Measurements from ENCODE around the gene RGS4. TPM values are rescaled to one million over a fixed set of nuclear protein-coding genes. Genes with fewer than 3 reads are reported as not detected.

The RGS4 gene
- total and polyA plus RNA-seq, 2 experiments from 2014 or later = 0.32 to 0.38 TPM

DNA sequence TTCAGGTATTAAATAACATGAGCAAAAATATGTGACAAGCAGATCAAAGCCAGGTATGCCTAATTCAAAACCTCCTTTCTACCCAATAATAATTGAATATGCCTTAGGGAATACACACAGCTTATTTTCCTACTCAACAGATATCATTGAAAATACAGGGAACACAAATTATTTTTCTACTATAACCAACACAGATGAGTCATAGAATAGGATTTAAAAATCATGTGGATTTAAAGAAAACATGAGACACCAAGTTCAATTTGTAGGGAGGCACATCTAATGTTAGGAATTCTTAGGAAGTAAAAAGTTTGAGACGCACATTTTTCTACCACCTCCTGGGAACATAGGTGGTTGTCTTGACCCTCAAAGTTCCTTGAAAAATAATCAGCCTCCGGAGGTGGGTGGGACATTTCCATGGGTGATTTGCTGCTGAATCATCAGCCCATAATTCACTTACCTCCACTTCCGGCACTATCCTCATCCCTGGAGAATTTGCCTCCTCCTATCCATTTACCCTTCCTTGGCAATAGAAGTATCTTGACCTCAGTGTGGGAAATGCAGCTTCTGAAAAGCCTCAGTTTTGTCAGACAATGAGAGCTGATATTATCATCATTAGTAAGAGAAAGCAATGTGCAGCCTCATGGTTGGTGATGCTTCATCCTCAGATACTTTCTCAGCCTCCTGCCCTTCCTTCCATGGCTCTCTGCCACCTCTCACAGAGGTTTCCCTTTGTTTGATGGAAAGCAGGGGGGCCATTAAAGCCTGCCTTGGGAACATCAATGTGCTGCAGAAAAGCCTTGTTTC is 33.5 kb upstream of the RGS4 start:
- ATAC-seq (no peak), DNase-seq (ENCODE audit: low spot score) (no peak)
- no peaks in the 10 kb centered on the region for H4K20me1 ChIP-seq (replicated peaks; ENCODE audit: insufficient read depth)
- no peaks in the 10 kb centered on the region for H3K27me3 ChIP-seq (ENCODE audit: insufficient read depth)
- H3K27ac Mint-ChIP-seq = no peak overlapping the region
- TF ChIP-seq, protein P1, sequence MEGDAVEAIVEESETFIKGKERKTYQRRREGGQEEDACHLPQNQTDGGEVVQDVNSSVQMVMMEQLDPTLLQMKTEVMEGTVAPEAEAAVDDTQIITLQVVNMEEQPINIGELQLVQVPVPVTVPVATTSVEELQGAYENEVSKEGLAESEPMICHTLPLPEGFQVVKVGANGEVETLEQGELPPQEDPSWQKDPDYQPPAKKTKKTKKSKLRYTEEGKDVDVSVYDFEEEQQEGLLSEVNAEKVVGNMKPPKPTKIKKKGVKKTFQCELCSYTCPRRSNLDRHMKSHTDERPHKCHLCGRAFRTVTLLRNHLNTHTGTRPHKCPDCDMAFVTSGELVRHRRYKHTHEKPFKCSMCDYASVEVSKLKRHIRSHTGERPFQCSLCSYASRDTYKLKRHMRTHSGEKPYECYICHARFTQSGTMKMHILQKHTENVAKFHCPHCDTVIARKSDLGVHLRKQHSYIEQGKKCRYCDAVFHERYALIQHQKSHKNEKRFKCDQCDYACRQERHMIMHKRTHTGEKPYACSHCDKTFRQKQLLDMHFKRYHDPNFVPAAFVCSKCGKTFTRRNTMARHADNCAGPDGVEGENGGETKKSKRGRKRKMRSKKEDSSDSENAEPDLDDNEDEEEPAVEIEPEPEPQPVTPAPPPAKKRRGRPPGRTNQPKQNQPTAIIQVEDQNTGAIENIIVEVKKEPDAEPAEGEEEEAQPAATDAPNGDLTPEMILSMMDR (conservative IDR thresholded peaks at IDR 0.05; ENCODE audit: low read depth in 2 of 2) = no peak
- no peak for TF ChIP-seq EZH2phosphoT487 (IDR thresholded peaks at IDR 0.05; ENCODE audit: unreplicated experiment)
- no peak for TF ChIP-seq ZNF331 (CRISPR knock-in tag; IDR thresholded peaks at IDR 0.05; ENCODE audit: low read depth)
- TF ChIP-seq POLR2AphosphoS5 (IDR thresholded peaks at IDR 0.05; ENCODE audit: low read depth) = no peak
- no peak for TF ChIP-seq EZH2 (IDR thresholded peaks at IDR 0.05; ENCODE audit: low read depth, unreplicated experiment)
- no peak for TF ChIP-seq CREB1 (CRISPR knock-in tag; IDR thresholded peaks at IDR 0.05; ENCODE audit: low read depth)
- TF ChIP-seq REST (IDR thresholded peaks at IDR 0.05; ENCODE audit: unreplicated experiment) = no peak
- TF ChIP-seq ZNF462 (CRISPR knock-in tag; IDR thresholded peaks at IDR 0.05) = no peak
- TF ChIP-seq STAT1 (IDR thresholded peaks at IDR 0.05; ENCODE audit: unreplicated experiment) = no peak
- TF ChIP-seq, protein P2, sequence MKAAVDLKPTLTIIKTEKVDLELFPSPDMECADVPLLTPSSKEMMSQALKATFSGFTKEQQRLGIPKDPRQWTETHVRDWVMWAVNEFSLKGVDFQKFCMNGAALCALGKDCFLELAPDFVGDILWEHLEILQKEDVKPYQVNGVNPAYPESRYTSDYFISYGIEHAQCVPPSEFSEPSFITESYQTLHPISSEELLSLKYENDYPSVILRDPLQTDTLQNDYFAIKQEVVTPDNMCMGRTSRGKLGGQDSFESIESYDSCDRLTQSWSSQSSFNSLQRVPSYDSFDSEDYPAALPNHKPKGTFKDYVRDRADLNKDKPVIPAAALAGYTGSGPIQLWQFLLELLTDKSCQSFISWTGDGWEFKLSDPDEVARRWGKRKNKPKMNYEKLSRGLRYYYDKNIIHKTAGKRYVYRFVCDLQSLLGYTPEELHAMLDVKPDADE (IDR thresholded peaks at IDR 0.05) = no peak
- TF ChIP-seq NANOG (IDR thresholded peaks at IDR 0.05; ENCODE audit: borderline replicate concordance) = no peak
- TF ChIP-seq JUNB (IDR thresholded peaks at IDR 0.05; ENCODE audit: unreplicated experiment) = no peak
- TF ChIP-seq ZNF114 (CRISPR knock-in tag; IDR thresholded peaks at IDR 0.05) = no peak
- no peaks in the 10 kb centered on the region for H3K79me2 ChIP-seq (replicated peaks; ENCODE audit: insufficient read depth)
- no peaks in the 10 kb centered on the region for H3K4me1 Mint-ChIP-seq
- no peaks in the 10 kb centered on the region for H3K36me3 Mint-ChIP-seq (ENCODE audit: low read depth)
- peak overlapping the region; percentile 49; the same call in 1 of the 2 replicates for H2AFZ ChIP-seq
- no peaks in the 10 kb centered on the region; the same call in 1 of the 2 replicates for H3K9me2 ChIP-seq (ENCODE audit: insufficient read depth)
- no peaks in the 10 kb centered on the region for H3K36me3 ChIP-seq (ENCODE audit: insufficient read depth)
- H3K4me3 ChIP-seq = no peak overlapping the region
- H3K27me3 Mint-ChIP-seq (ENCODE audit: insufficient read depth, low read depth, poor library complexity) = no peaks in the 10 kb centered on the region
- H3K27ac ChIP-seq (ENCODE audit: low read depth) = no peak overlapping the region
- no peaks in the 10 kb centered on the region for H3K9me3 Mint-ChIP-seq
- no peak overlapping the region for H3K4me3 Mint-ChIP-seq
- H3F3A ChIP-seq (replicated peaks; ENCODE audit: low read depth) = no peaks in the 10 kb centered on the region
- no peaks in the 10 kb centered on the region for H3K4me1 ChIP-seq (ENCODE audit: insufficient read depth)
- no peak overlapping the region for H3K4me2 ChIP-seq

All from GM23338 (cell line).